WTC11 (cell line): ENCODE results near the gene NUP98. TPM values are rescaled to one million over a fixed set of nuclear protein-coding genes. Genes with fewer than 3 reads are reported as not detected.

ENCODE experiments used
- ATAC-seq: fragments of 200-7000 bp; cut with Tn5 transposase; 2 replicates; pipeline ENCODE4 v1.10.0; 2021; ENCODE audit warnings: mild to moderate bottlenecking, moderate library complexity
- CTCF ChIA-PET: fragments of 300-600 bp; sonication (Branson Sonifier 250); formaldehyde crosslinking; loops from one replicate; lab custom pipeline; 2021; ENCODE audit warnings: antibody characterized with exemption; lab: Charles Lee
- POLR2A ChIA-PET: fragments of 350-600 bp; sonication (Branson Sonifier 250); formaldehyde crosslinking; loops from one replicate; lab custom pipeline; 2021; ENCODE audit warnings: antibody characterized with exemption; lab: Charles Lee
- DNase-seq: peaks from one replicate; pipeline ENCODE4 v3.0.0; 2021; ENCODE audit warnings: low spot score
- H3K27ac Mint-ChIP-seq: 2 replicates; pipeline ENCODE4 v1.8.0; 2021; ENCODE audit warnings: mixed read lengths
- H3K27me3 Mint-ChIP-seq: 2 replicates; pipeline ENCODE4 v1.8.0; 2021; ENCODE audit warnings: low read depth, mild to moderate bottlenecking, moderate library complexity, mixed read lengths
- H3K36me3 Mint-ChIP-seq: 2 replicates; pipeline ENCODE4 v1.8.0; 2021; ENCODE audit warnings: mixed read lengths
- H3K4me1 Mint-ChIP-seq: 2 replicates; pipeline ENCODE4 v1.8.0; 2022; ENCODE audit warnings: mixed read lengths
- H3K4me3 Mint-ChIP-seq: 2 replicates; pipeline ENCODE4 v1.8.0; 2021; ENCODE audit warnings: mild to moderate bottlenecking, moderate library complexity, mixed read lengths
- H3K9me3 Mint-ChIP-seq: 2 replicates; pipeline ENCODE4 v1.8.0; 2021; ENCODE audit warnings: mixed read lengths
- CREM ChIP-seq: sonication (generic); formaldehyde crosslinking; IDR thresholded peaks from 2 replicates; pipeline ENCODE4 v1.8.1; 2022; ENCODE audit warnings: mild to moderate bottlenecking, missing genetic modification reagents, moderate library complexity
- GTF2I ChIP-seq: fragments of 250-450 bp; sonication (Bioruptor Pico); conservative IDR thresholded peaks from 2 replicates; pipeline ENCODE4 v1.4.0; 2021; ENCODE audit warnings: mild to moderate bottlenecking
- HMGA2 ChIP-seq: fragments of 250-450 bp; sonication (Bioruptor Pico); IDR thresholded peaks from 2 replicates; pipeline ENCODE4 v1.4.0; 2021; ENCODE audit warnings: mild to moderate bottlenecking, moderate library complexity
- NFE2L1 ChIP-seq: sonication (generic); formaldehyde crosslinking; IDR thresholded peaks from 2 replicates; pipeline ENCODE4 v1.8.1; 2023; ENCODE audit warnings: missing genetic modification reagents
- RORB ChIP-seq: fragments of 250-450 bp; sonication (Bioruptor Pico); IDR thresholded peaks from 2 replicates; pipeline ENCODE4 v1.9.0; 2021; ENCODE audit warnings: mild to moderate bottlenecking
- SMAD3 ChIP-seq: sonication (generic); formaldehyde crosslinking; IDR thresholded peaks from 2 replicates; pipeline ENCODE4 v1.8.0; 2022; ENCODE audit warnings: missing genetic modification reagents, mild to moderate bottlenecking, borderline replicate concordance
- TP53 ChIP-seq: sonication (generic); formaldehyde crosslinking; IDR thresholded peaks from 2 replicates; pipeline ENCODE4 v1.8.1; 2023; ENCODE audit warnings: mild to moderate bottlenecking, missing genetic modification reagents
- ZNF423 ChIP-seq: fragments of 250-450 bp; sonication (Bioruptor Pico); IDR thresholded peaks from 2 replicates; pipeline ENCODE4 v2.1.2; 2022; ENCODE audit warnings: mild to moderate bottlenecking, moderate library complexity
- total RNA-seq: library from RNA; stranded (reverse); gene quantifications from 3 replicates; pipeline ENCODE4 v1.2.3, GENCODE V29; 2021
- TF ChIP-seq, protein P1 (sequence below): sonication (generic); formaldehyde crosslinking; IDR thresholded peaks from 2 replicates; pipeline ENCODE4 v1.8.1; 2022; ENCODE audit warnings: low read depth, missing genetic modification reagents, borderline replicate concordance
- TF ChIP-seq, protein P2 (sequence below): fragments of 200-600 bp; IDR thresholded peaks from 2 replicates; pipeline ENCODE4 v1.8.0; 2022; ENCODE audit warnings: antibody characterized with exemption
- TF ChIP-seq, protein P3 (sequence below): fragments of 250-450 bp; sonication (Bioruptor Pico); IDR thresholded peaks from 2 replicates; pipeline ENCODE4 v1.9.0; 2021; ENCODE audit warnings: mild to moderate bottlenecking
- TF ChIP-seq, protein P4 (sequence below): sonication (generic); formaldehyde crosslinking; conservative IDR thresholded peaks from 2 replicates; pipeline ENCODE4 v1.8.1; 2023; ENCODE audit warnings: mild to moderate bottlenecking, low read depth, missing genetic modification reagents, moderate library complexity
- TF ChIP-seq, protein P5 (sequence below): sonication (generic); formaldehyde crosslinking; IDR thresholded peaks from 2 replicates; pipeline ENCODE4 v1.8.1; 2023; ENCODE audit warnings: mild to moderate bottlenecking, missing genetic modification reagents
- TF ChIP-seq, protein P6 (sequence below): sonication (generic); formaldehyde crosslinking; IDR thresholded peaks from 2 replicates; pipeline ENCODE4 v1.8.1; 2023; ENCODE audit warnings: mild to moderate bottlenecking, missing genetic modification reagents, moderate library complexity

The NUP98 gene
- total RNA-seq, 1 experiment from 2014 or later = 81.4 TPM

DNA sequence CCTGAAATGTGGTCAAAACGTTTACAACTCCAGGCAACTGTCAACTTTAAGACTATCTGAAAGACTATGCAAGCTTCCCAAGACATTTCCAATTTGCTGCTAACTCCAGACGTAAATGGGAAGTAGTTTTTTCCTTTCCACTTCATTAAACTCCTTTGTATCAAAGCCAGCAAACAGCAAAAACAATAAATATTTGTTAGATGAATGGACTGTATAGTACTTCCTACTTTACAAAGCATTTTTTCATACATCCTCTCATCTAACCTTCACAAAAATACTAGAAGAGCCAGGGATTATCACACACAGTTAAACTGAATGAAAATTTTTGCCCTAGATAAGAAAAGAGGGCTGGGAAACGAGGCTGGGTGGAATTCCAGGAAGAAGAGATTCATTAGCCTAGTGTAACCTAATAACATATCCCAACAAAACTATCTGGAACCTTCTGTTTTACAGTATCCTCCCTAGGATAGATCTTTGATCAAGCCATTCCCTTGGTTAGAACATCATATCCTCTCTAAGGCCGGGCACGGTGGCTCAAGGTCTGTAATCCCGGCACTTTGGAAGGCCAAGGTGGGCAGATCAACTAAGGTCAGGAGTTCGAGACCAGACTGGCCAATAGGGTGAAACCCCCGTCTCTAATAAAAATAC is 10.4 kb downstream of the NUP98 start:
- Mint-ChIP-seq H3K36me3 (peaks cover 11% of the 10 kb centered on the region), H3K27me3 (no peaks in the 10 kb centered on the region), H3K9me3 (no peaks in the 10 kb centered on the region), H3K4me1 (peaks cover 11% of the 10 kb centered on the region), H3K27ac (peak overlapping the region; percentile 55), H3K4me3 (no peak overlapping the region)
- ChIA-PET CTCF (interaction anchor here (0.9 kb wide), 1 partner anchor 20 kb away, joined by 3 read pairs; no protein-coding TSS in a partner anchor), POLR2A (no interaction called here)
- no peak for DNase-seq
- no peak for TF ChIP-seq HMGA2
- no peak for ATAC-seq

DNA sequence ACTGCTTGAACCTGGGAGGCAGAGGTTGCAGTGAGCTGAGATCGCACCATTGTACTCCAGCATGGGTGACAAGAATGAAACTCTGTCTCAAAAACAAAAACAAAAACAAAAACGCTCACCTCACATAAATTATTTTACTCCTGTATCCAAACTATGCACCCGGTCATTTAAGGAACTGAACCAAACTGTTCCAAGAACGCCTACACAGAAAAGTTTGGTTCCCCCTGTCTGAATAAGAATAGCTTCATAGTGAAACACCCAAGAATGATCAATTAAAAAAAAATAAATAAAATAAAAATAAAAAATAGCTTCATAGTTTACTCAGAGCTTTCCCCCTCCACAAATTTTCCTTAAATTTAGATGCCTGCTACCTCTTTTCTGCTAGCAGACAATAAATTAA is 13.7 kb downstream of the NUP98 start:
- Mint-ChIP-seq H3K27me3 (no peaks in the 10 kb centered on the region), H3K9me3 (no peaks in the 10 kb centered on the region), H3K4me3 (no peak overlapping the region), H3K36me3 (peaks cover 31% of the 10 kb centered on the region), H3K4me1 (peaks cover 9% of the 10 kb centered on the region), H3K27ac (peak overlapping the region; percentile 90)
- CTCF ChIA-PET = interaction anchor here (1.7 to 2.4 kb wide), 2 partner anchors 14 to 24 kb away, joined by 3 to 16 read pairs; partner anchors contain the start of genes NUP98 and PGAP2
- no peak for ATAC-seq
- TF ChIP-seq GTF2I (CRISPR knock-in tag) (no peak), RORB (CRISPR knock-in tag) (no peak), SMAD3 (CRISPR knock-in tag) (no peak), TP53 (CRISPR knock-in tag) (no peak), ZNF423 (no peak), NFE2L1 (no peak), HMGA2 (no peak), CREM (no peak)
- TF ChIP-seq, protein P1, sequence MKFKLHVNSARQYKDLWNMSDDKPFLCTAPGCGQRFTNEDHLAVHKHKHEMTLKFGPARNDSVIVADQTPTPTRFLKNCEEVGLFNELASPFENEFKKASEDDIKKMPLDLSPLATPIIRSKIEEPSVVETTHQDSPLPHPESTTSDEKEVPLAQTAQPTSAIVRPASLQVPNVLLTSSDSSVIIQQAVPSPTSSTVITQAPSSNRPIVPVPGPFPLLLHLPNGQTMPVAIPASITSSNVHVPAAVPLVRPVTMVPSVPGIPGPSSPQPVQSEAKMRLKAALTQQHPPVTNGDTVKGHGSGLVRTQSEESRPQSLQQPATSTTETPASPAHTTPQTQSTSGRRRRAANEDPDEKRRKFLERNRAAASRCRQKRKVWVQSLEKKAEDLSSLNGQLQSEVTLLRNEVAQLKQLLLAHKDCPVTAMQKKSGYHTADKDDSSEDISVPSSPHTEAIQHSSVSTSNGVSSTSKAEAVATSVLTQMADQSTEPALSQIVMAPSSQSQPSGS (CRISPR knock-in tag) = no peak
- TF ChIP-seq, protein P2, sequence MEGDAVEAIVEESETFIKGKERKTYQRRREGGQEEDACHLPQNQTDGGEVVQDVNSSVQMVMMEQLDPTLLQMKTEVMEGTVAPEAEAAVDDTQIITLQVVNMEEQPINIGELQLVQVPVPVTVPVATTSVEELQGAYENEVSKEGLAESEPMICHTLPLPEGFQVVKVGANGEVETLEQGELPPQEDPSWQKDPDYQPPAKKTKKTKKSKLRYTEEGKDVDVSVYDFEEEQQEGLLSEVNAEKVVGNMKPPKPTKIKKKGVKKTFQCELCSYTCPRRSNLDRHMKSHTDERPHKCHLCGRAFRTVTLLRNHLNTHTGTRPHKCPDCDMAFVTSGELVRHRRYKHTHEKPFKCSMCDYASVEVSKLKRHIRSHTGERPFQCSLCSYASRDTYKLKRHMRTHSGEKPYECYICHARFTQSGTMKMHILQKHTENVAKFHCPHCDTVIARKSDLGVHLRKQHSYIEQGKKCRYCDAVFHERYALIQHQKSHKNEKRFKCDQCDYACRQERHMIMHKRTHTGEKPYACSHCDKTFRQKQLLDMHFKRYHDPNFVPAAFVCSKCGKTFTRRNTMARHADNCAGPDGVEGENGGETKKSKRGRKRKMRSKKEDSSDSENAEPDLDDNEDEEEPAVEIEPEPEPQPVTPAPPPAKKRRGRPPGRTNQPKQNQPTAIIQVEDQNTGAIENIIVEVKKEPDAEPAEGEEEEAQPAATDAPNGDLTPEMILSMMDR = no peak
- TF ChIP-seq, protein P3, sequence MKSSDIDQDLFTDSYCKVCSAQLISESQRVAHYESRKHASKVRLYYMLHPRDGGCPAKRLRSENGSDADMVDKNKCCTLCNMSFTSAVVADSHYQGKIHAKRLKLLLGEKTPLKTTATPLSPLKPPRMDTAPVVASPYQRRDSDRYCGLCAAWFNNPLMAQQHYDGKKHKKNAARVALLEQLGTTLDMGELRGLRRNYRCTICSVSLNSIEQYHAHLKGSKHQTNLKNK = no peak
- TF ChIP-seq, protein P4, sequence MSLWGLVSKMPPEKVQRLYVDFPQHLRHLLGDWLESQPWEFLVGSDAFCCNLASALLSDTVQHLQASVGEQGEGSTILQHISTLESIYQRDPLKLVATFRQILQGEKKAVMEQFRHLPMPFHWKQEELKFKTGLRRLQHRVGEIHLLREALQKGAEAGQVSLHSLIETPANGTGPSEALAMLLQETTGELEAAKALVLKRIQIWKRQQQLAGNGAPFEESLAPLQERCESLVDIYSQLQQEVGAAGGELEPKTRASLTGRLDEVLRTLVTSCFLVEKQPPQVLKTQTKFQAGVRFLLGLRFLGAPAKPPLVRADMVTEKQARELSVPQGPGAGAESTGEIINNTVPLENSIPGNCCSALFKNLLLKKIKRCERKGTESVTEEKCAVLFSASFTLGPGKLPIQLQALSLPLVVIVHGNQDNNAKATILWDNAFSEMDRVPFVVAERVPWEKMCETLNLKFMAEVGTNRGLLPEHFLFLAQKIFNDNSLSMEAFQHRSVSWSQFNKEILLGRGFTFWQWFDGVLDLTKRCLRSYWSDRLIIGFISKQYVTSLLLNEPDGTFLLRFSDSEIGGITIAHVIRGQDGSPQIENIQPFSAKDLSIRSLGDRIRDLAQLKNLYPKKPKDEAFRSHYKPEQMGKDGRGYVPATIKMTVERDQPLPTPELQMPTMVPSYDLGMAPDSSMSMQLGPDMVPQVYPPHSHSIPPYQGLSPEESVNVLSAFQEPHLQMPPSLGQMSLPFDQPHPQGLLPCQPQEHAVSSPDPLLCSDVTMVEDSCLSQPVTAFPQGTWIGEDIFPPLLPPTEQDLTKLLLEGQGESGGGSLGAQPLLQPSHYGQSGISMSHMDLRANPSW (CRISPR knock-in tag) = no peak
- TF ChIP-seq, protein P5, sequence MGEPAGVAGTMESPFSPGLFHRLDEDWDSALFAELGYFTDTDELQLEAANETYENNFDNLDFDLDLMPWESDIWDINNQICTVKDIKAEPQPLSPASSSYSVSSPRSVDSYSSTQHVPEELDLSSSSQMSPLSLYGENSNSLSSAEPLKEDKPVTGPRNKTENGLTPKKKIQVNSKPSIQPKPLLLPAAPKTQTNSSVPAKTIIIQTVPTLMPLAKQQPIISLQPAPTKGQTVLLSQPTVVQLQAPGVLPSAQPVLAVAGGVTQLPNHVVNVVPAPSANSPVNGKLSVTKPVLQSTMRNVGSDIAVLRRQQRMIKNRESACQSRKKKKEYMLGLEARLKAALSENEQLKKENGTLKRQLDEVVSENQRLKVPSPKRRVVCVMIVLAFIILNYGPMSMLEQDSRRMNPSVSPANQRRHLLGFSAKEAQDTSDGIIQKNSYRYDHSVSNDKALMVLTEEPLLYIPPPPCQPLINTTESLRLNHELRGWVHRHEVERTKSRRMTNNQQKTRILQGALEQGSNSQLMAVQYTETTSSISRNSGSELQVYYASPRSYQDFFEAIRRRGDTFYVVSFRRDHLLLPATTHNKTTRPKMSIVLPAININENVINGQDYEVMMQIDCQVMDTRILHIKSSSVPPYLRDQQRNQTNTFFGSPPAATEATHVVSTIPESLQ = no peak
- TF ChIP-seq, protein P6, sequence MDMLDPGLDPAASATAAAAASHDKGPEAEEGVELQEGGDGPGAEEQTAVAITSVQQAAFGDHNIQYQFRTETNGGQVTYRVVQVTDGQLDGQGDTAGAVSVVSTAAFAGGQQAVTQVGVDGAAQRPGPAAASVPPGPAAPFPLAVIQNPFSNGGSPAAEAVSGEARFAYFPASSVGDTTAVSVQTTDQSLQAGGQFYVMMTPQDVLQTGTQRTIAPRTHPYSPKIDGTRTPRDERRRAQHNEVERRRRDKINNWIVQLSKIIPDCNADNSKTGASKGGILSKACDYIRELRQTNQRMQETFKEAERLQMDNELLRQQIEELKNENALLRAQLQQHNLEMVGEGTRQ (CRISPR knock-in tag) = no peak
- no peak for DNase-seq
- POLR2A ChIA-PET = no interaction called here
